MCF 10A (cell line): ENCODE data around the gene ECPAS. TPM values are rescaled to one million over a fixed set of nuclear protein-coding genes. Genes with fewer than 3 reads are reported as not detected.
"Not testable (repeated sequence)": the region's sequence is repeated elsewhere in the genome, so short reads cannot be mapped to it uniquely, and the experiment has no call there.

ENCODE experiments used
- BruUV-seq: library from RNA; stranded (reverse); fragments of 400-500 nt; replicated peaks from 2 replicates; lab custom pipeline; 2021; lab: Mats Ljungman, UMichigan
- CTCF ChIA-PET: fragments of 300-600 bp; sonication (Branson Sonifier 250); formaldehyde crosslinking; extraction: SDS; loops from one replicate; lab custom pipeline; 2021; ENCODE audit warnings: antibody characterized with exemption, inconsistent platforms; lab: Yijun Ruan, JAX
- POLR2A ChIA-PET: fragments of 300-600, 350-650 bp; sonication (Branson Sonifier 250); formaldehyde crosslinking; extraction: SDS; loops from one replicate; lab custom pipeline; 2020; ENCODE audit warnings: antibody characterized with exemption, inconsistent platforms; lab: Yijun Ruan, JAX
- DNase-seq: peaks from one replicate; pipeline ENCODE4 v3.0.0-alpha.2; 2018; ENCODE audit not compliant: unreplicated experiment
- H3K27ac Mint-ChIP-seq: one replicate; pipeline ENCODE4 v1.8.0; 2022; ENCODE audit warnings: mild to moderate bottlenecking, low read depth, mixed read lengths; ENCODE audit not compliant: unreplicated experiment
- H3K27me3 Mint-ChIP-seq: one replicate; pipeline ENCODE4 v1.8.0; 2022; ENCODE audit warnings: mixed read lengths; ENCODE audit not compliant: insufficient read depth, unreplicated experiment
- H3K36me3 Mint-ChIP-seq: one replicate; pipeline ENCODE4 v1.8.0; 2022; ENCODE audit warnings: mild to moderate bottlenecking, moderate library complexity, mixed read lengths; ENCODE audit not compliant: insufficient read depth, unreplicated experiment
- H3K4me1 Mint-ChIP-seq: one replicate; pipeline ENCODE4 v1.8.0; 2022; ENCODE audit warnings: mixed read lengths; ENCODE audit not compliant: insufficient read depth, unreplicated experiment
- H3K4me3 Mint-ChIP-seq: one replicate; pipeline ENCODE4 v1.8.0; 2022; ENCODE audit warnings: mild to moderate bottlenecking, moderate library complexity, mixed read lengths; ENCODE audit not compliant: unreplicated experiment
- H3K9me3 Mint-ChIP-seq: one replicate; pipeline ENCODE4 v1.8.0; 2022; ENCODE audit warnings: mixed read lengths; ENCODE audit not compliant: unreplicated experiment
- intact Hi-C: fragments of 100-400 bp; cut with micrococcal nuclease; formaldehyde crosslinking; loops from 2 replicates; pipeline ENCODE4 v1.14.1; 2022
- total RNA-seq: library from RNA; stranded (reverse); gene quantifications from 2 replicates; pipeline ENCODE4 v1.2.3, GENCODE V29; 2022
- TF ChIP-seq, protein P1 (sequence below): fragments of 200-600 bp; IDR thresholded peaks from one replicate; pipeline ENCODE4 v1.8.0; 2022; ENCODE audit warnings: antibody characterized with exemption, mild to moderate bottlenecking; ENCODE audit not compliant: unreplicated experiment

The ECPAS gene
- total RNA-seq, 1 experiment from 2014 or later, result 152 TPM

DNA sequence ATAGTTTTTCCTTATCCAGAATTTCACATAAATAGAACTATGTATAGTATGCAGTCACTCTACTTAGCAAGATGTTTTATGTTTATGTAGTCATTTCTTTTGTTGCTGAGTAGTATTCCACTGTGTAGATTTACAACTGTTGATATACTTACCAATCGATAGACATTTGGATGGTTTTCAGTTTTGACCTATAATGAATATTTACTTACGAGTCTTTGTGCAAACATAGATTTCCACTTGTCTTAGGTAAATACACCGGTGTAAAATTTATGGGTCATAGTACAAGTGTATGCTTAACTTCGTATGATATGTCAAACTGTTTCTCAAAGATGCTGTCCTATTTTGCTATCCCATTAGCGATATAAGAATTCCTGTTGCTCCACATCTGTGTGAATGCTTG, 134.4 kb downstream of the ECPAS start:
- no peaks in the 10 kb centered on the region for H3K4me1 Mint-ChIP-seq
- H3K27ac Mint-ChIP-seq, result no peak overlapping the region
- H3K36me3 Mint-ChIP-seq, result no peaks in the 10 kb centered on the region
- ChIA-PET POLR2A (no interaction called here), CTCF (interaction anchor here (0.6 kb wide), 1 partner anchor 12 kb away, joined by 3 read pairs; no protein-coding TSS in a partner anchor)
- no peak overlapping the region for H3K4me3 Mint-ChIP-seq
- intact Hi-C loops, result no loop called here
- no peaks in the 10 kb centered on the region for H3K27me3 Mint-ChIP-seq
- no peaks in the 10 kb centered on the region for H3K9me3 Mint-ChIP-seq
- BruUV-seq, result no TSS peak
- TF ChIP-seq, protein P1, sequence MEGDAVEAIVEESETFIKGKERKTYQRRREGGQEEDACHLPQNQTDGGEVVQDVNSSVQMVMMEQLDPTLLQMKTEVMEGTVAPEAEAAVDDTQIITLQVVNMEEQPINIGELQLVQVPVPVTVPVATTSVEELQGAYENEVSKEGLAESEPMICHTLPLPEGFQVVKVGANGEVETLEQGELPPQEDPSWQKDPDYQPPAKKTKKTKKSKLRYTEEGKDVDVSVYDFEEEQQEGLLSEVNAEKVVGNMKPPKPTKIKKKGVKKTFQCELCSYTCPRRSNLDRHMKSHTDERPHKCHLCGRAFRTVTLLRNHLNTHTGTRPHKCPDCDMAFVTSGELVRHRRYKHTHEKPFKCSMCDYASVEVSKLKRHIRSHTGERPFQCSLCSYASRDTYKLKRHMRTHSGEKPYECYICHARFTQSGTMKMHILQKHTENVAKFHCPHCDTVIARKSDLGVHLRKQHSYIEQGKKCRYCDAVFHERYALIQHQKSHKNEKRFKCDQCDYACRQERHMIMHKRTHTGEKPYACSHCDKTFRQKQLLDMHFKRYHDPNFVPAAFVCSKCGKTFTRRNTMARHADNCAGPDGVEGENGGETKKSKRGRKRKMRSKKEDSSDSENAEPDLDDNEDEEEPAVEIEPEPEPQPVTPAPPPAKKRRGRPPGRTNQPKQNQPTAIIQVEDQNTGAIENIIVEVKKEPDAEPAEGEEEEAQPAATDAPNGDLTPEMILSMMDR, result no peak
- no peak for DNase-seq

DNA sequence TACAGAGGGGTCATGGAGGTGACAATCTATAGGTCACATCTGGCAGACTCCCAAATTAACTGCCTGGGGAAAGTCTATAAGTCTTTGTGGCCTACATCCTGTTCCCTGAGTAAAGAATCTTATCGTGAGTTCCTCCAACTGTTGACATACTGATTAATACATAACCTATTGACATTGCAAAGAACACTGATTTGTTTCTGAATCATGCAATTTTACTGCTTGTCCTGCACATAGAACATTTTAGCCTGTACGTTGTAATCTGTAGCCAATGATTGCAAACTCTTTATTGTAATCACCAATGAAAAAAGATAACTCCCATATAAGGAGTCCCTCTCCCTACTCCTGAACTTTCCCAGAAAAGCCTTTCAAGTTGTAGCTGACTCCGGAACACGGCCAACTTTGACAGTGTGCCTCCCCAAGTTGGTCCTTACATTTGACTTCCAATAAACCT, 135.3 kb downstream of the ECPAS start:
- no peak overlapping the region for H3K27ac Mint-ChIP-seq
- ChIA-PET POLR2A (no interaction called here), CTCF (no interaction called here)
- TF ChIP-seq, protein P1, result no peak
- DNase-seq, result no peak
- no peak overlapping the region for H3K4me3 Mint-ChIP-seq
- H3K36me3 Mint-ChIP-seq, result no peaks in the 10 kb centered on the region
- BruUV-seq, result no TSS peak
- no peaks in the 10 kb centered on the region for H3K4me1 Mint-ChIP-seq
- intact Hi-C loops, result no loop called here
- no peaks in the 10 kb centered on the region for H3K9me3 Mint-ChIP-seq
- H3K27me3 Mint-ChIP-seq, result no peaks in the 10 kb centered on the region

DNA sequence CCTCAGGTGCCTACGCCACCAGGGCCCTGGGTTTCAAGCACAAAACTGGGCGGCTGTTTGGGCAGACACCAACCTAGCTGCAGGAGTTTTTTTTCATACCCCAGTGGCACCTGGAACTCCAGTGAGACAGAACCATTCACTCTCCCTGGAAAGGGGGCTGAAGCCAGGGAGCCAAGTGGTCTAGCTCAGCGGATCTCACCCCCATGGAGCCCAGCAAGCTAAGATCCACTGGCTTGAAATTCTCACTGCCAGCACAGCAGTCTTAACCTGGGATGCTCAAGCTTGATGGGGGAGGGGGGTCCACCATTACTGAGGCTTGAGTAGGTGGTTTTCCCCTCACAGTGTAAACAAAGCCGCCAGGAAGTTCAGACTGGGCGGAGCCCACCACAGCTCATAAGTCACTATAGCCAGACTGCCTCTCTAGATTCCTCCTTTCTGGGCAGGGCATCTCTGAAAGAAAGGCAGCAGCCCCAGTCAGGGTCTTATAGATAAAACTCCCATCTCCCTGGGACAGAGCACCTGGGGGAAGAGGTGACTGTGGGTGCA, 149.8 kb downstream of the ECPAS start:
- POLR2A ChIA-PET, result interaction anchor here (0.6 kb wide), 2 partner anchors 572 to 1310 kb away, joined by 3 read pairs; no protein-coding TSS in a partner anchor
- H3K4me1 Mint-ChIP-seq, H3K27ac Mint-ChIP-seq: not testable (repeated sequence)

DNA sequence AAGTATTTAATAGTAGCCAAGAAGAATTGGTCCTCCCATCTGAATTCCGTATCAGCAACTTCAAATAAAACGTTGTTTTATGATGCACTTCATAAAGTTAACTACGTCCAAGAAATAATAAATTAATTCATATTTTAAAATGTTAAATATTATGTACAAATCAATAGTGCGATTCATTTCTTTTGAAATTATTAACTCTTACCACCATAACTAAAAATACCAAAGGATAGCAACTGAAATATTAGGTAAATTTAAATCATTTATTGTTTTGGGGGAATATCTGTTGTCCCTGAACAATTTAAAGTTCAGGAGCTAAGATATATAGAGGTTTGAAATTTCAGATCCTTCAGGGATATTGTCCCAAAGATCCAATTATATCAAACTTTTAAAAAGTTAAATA, 154.1 kb downstream of the ECPAS start, which contains the start of gene OR2K2:
Gene OR2K2 (minus strand): TSS at position 101 of the 400 bp plus-strand sequence. CDS start 1,791 bp downstream, outside the sequence.
- no peaks in the 10 kb centered on the region for H3K4me1 Mint-ChIP-seq
- H3K36me3 Mint-ChIP-seq, result no peaks in the 10 kb centered on the region
- BruUV-seq, result no TSS peak
- TF ChIP-seq, protein P1, result no peak
- H3K27ac Mint-ChIP-seq, result no peak within 1 kb of the TSS
- intact Hi-C loops, result no loop called here
- POLR2A ChIA-PET, result interaction anchor here (1.0 kb wide), 1 partner anchor 10 kb away, joined by 3 read pairs; no protein-coding TSS in a partner anchor
- H3K4me3 Mint-ChIP-seq, result no peak within 1 kb of the TSS
- CTCF ChIA-PET, result no interaction called here
- DNase-seq, result no peak
- H3K27me3 Mint-ChIP-seq, result peaks cover 17% of the 10 kb centered on the region
- no peaks in the 10 kb centered on the region for H3K9me3 Mint-ChIP-seq

More for the DNA sequence above, 149.8 kb downstream of the ECPAS start:
- intact Hi-C loops, H3K36me3 Mint-ChIP-seq, H3K9me3 Mint-ChIP-seq, BruUV-seq, H3K4me3 Mint-ChIP-seq, DNase-seq: not testable (repeated sequence)
- H3K27me3 Mint-ChIP-seq, result peaks cover 14% of the 10 kb centered on the region
- CTCF ChIA-PET, result interaction anchor here (0.9 kb wide), 1 partner anchor 65 kb away, joined by 3 read pairs; no protein-coding TSS in a partner anchor
